ENCODE results near the gene ALDH3B1. TPM values are rescaled to one million over a fixed set of nuclear protein-coding genes. Genes with fewer than 3 reads are reported as not detected.

The ALDH3B1 gene
- total and polyA plus RNA-seq, 2 donors (not counting 1 experiment from before 2014, with no cell fraction given), result 39.0 to 57.6 TPM

DNA sequence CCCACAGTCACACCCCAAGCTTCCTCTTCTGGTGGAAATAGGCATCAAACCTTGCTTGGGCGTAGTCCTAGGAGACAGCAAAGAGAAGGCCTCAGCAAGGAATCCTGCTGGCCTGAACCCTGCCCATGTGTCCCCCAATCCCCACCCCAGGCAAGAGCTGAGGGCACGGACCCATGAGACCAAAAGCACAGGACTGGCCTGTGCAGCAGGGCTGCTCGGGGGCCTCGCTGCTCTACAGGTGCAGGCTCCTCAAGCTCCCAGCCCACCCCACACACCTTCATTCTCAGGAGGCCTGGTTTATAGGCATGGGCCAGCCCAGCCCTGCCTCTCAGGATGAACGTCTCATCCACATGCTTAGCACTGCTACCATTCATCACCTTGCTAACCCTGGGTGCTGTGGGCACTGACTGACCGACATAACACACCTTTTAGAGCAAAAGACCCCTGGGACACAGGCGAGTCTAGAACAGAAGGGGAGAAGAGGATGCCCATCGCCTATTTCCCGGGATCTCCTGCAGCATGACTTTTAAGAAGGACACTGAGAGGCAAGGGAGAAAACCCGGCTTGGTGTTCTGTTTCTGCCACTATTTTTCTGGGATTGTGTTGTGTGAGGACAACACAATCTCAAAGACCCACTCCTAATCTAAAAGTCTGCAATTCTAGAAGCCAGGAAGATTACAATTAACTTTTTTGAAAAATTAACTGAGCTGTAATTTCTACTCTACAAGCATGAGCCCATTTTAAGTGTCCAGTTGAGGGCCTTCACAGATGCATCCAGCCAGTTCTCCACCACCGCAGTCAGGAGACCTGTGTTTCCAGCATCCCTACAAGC is 44.1 kb downstream of the ALDH3B1 start:
- Histone ChIP-seq H3K27ac (ENCODE audit: insufficient read depth, low read length) (no peak overlapping the region), H3K4me3 (replicated peaks in 1 of 4; ENCODE audit: control extremely low read depth in 1 of 4, insufficient read depth in 1 of 4, low read depth in 3 of 4, low read length in 4 of 4) (no peak overlapping the region), H3K9me3 (ENCODE audit: control insufficient read depth, insufficient read depth, low read depth, low read length) (no peaks in the 10 kb centered on the region), H3K36me3 (ENCODE audit: control insufficient read depth, insufficient read depth, low read length) (peaks cover 22% of the 10 kb centered on the region), H3K79me2 (ENCODE audit: control insufficient read depth, insufficient read depth, low read length) (no peaks in the 10 kb centered on the region), H4K20me1 (ENCODE audit: control insufficient read depth, extremely low read depth, insufficient read depth, low read length) (no peaks in the 10 kb centered on the region), H3K4me2 (ENCODE audit: extremely low read depth, insufficient read depth, low read length) (no peak overlapping the region), H3K9ac (ENCODE audit: insufficient read depth, low read length) (no peak overlapping the region), H3K4me1 (ENCODE audit: control insufficient read depth, extremely low read depth, insufficient read depth, low read length) (no peaks in the 10 kb centered on the region), H3K27me3 (ENCODE audit: control insufficient read depth, insufficient read depth, low read length) (no peaks in the 10 kb centered on the region), H2AFZ (ENCODE audit: low read length) (no peak overlapping the region)
- no peak for DNase-seq (ENCODE audit: low read depth in 2 of 2)
- TF ChIP-seq EZH2 (IDR thresholded peaks at IDR 0.05; ENCODE audit: low read length, missing control alignments), result no peak
- TF ChIP-seq, protein P1, sequence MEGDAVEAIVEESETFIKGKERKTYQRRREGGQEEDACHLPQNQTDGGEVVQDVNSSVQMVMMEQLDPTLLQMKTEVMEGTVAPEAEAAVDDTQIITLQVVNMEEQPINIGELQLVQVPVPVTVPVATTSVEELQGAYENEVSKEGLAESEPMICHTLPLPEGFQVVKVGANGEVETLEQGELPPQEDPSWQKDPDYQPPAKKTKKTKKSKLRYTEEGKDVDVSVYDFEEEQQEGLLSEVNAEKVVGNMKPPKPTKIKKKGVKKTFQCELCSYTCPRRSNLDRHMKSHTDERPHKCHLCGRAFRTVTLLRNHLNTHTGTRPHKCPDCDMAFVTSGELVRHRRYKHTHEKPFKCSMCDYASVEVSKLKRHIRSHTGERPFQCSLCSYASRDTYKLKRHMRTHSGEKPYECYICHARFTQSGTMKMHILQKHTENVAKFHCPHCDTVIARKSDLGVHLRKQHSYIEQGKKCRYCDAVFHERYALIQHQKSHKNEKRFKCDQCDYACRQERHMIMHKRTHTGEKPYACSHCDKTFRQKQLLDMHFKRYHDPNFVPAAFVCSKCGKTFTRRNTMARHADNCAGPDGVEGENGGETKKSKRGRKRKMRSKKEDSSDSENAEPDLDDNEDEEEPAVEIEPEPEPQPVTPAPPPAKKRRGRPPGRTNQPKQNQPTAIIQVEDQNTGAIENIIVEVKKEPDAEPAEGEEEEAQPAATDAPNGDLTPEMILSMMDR (conservative IDR thresholded peaks at IDR 0.05 in 1 of 2, IDR thresholded peaks at IDR 0.05 in 1 of 2; ENCODE audit: low read depth in 1 of 2, low read length in 2 of 2), result no peak

DNA sequence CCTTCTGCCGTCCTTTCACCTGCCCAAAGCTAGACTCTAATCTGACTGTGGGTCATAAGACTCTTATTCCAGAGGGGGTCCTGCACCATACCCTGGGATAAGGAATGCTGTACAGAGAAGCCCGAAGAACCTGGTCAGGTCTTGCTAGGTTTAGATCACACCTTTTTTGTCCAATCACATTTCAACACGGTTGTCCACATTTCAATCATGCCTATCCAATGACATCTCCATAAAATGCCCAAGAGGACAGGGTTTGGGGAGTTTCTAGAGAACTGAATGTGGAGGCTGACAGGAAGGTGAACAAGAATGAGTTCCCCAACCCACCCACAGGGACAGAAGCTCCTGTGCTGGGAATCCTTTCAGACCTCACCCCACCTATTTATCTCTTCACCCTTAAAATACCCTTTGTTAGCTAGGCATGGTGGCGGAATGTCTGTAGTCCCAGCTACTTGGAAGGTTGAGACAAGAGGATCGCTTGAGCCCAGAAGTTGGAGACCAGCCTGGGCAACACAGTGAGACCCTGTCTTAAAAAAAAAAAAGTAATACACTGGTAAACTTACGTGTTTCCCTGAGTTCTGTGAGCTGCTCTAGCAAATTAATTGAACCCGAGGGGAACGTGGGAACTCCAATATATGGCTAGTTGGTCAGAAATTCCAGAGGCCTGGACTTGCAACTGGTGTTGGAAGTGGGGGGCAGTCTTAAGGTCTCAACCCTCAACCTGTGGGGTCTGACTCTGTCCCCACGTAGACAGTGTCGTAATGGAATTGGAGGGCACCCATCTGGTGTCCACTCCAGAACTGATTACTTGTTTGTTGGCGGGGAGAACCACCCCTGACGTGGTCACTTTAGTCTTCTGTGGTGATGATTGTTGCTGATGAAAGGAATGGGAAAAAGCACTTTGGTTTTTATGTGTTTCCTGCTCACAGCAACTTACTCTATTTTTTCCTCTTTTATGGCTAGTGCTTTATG is 46.5 kb downstream of the ALDH3B1 start:
- no peak overlapping the region for H2AFZ ChIP-seq (ENCODE audit: low read length)
- peaks cover 5% of the 10 kb centered on the region for H3K36me3 ChIP-seq (ENCODE audit: control insufficient read depth, insufficient read depth, low read length)

More for the DNA sequence above, 46.5 kb downstream of the ALDH3B1 start:
- Histone ChIP-seq H3K4me3 (replicated peaks in 1 of 4; ENCODE audit: control extremely low read depth in 1 of 4, insufficient read depth in 1 of 4, low read depth in 3 of 4, low read length in 4 of 4) (no peak overlapping the region), H3K27me3 (ENCODE audit: control insufficient read depth, insufficient read depth, low read length) (no peaks in the 10 kb centered on the region), H3K9me3 (ENCODE audit: control insufficient read depth, insufficient read depth, low read depth, low read length) (no peaks in the 10 kb centered on the region), H4K20me1 (ENCODE audit: control insufficient read depth, extremely low read depth, insufficient read depth, low read length) (no peaks in the 10 kb centered on the region), H3K9ac (ENCODE audit: insufficient read depth, low read length) (no peak overlapping the region), H3K4me2 (ENCODE audit: extremely low read depth, insufficient read depth, low read length) (no peak overlapping the region), H3K27ac (ENCODE audit: insufficient read depth, low read length) (no peak overlapping the region), H3K4me1 (ENCODE audit: control insufficient read depth, extremely low read depth, insufficient read depth, low read length) (no peaks in the 10 kb centered on the region), H3K79me2 (ENCODE audit: control insufficient read depth, insufficient read depth, low read length) (no peaks in the 10 kb centered on the region)
- TF ChIP-seq EZH2 (IDR thresholded peaks at IDR 0.05; ENCODE audit: low read length, missing control alignments), result no peak
- TF ChIP-seq, protein P1 (conservative IDR thresholded peaks at IDR 0.05 in 1 of 2, IDR thresholded peaks at IDR 0.05 in 1 of 2; ENCODE audit: low read depth in 1 of 2, low read length in 2 of 2), result no peak
- no peak for DNase-seq (ENCODE audit: low read depth in 2 of 2)
